ENCODE measurements around the gene BRME1. TPM values are rescaled to one million over a fixed set of nuclear protein-coding genes. Genes with fewer than 3 reads are reported as not detected.

The BRME1 gene
- polyA plus RNA-seq, 1 donor (not counting 4 experiments of a cell fraction or from before 2014, with no cell fraction given): 0.22 TPM

- Histone ChIP-seq H3K4me2 (ENCODE audit: control insufficient read depth, extremely low read depth, insufficient read depth, low read depth, low read length) (no peak overlapping the region), H4K20me1 (ENCODE audit: control insufficient read depth, extremely low read depth, insufficient read depth, low read length) (no peaks in the 10 kb centered on the region), H3K4me1 (ENCODE audit: control insufficient read depth, extremely low read depth, insufficient read depth, low read length) (no peaks in the 10 kb centered on the region), H3K27ac (ENCODE audit: control insufficient read depth, insufficient read depth, low read length) (no peak overlapping the region), H3K27me3 (ENCODE audit: control insufficient read depth, extremely low read depth, insufficient read depth, low read length) (no peaks in the 10 kb centered on the region), H3K79me2 (ENCODE audit: control insufficient read depth, insufficient read depth, low read length) (no peaks in the 10 kb centered on the region), H3K9me1 (ENCODE audit: control insufficient read depth, extremely low read depth, insufficient read depth, low read length) (no peaks in the 10 kb centered on the region), H3K4me3 (ENCODE audit: control insufficient read depth in 2 of 3, extremely low read depth in 1 of 3, insufficient read depth in 2 of 3, low read depth in 1 of 3, low read length in 3 of 3) (no peak overlapping the region), H3K9ac (ENCODE audit: control insufficient read depth, extremely low read depth, insufficient read depth, low read length) (no peak overlapping the region), H3K36me3 (ENCODE audit: control insufficient read depth in 2 of 2, extremely low read depth in 1 of 2, insufficient read depth in 2 of 2, low read length in 2 of 2) (peaks cover 22 to 26% of the 10 kb centered on the region in 2 experiments), H3K9me3 (ENCODE audit: control insufficient read depth, low read depth, low read length) (no peaks in the 10 kb centered on the region), H2AFZ (ENCODE audit: control insufficient read depth, low read length) (no peak overlapping the region)
- peak; percentile 79 for FAIRE-seq
- no peak for DNase-seq (ENCODE audit: low read depth, low spot score)
- no peak for TF ChIP-seq CTCF (optimal IDR thresholded peaks at IDR 0.05 in 1 of 3, IDR thresholded peaks at IDR 0.05 in 1 of 3, conservative IDR thresholded peaks at IDR 0.05 in 1 of 3; ENCODE audit: extremely low read depth in 1 of 3, insufficient read depth in 2 of 3, low read length in 3 of 3)
- no peak for TF ChIP-seq EZH2 (IDR thresholded peaks at IDR 0.05; ENCODE audit: low read length)
- dilution Hi-C loops (cut with MboI; ENCODE audit: extremely low pct_ligation_motif_present, low sequenced_read_pairs): no loop called here
These were observed 15.2 kb upstream of the BRME1 start for GRCh38 chr19:13920940-13921747.

DNA sequence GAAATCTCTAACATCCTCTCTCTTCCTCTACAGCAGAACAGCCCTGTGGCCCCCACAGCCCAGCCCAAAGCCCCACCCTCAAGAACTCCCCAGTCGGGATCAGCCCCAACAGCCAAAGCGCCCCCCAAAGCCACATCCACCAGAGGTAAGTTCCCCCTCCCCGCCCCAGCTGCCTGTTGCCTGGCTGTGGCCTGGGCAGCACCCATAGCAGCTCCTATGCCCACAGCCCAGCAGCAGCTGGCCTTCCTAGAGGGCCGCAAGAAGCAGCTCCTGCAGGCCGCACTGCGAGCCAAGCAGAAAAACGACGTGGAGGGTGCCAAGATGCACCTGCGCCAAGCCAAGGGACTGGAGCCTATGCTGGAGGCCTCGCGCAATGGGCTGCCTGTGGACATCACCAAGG lies 14.6 kb upstream of the BRME1 start:
- FAIRE-seq (no peak), DNase-seq (ENCODE audit: low read depth, low spot score) (no peak)
- Histone ChIP-seq H3K27me3 (ENCODE audit: control insufficient read depth, extremely low read depth, insufficient read depth, low read length) (no peaks in the 10 kb centered on the region), H3K79me2 (ENCODE audit: control insufficient read depth, insufficient read depth, low read length) (no peaks in the 10 kb centered on the region), H3K4me1 (ENCODE audit: control insufficient read depth, extremely low read depth, insufficient read depth, low read length) (no peaks in the 10 kb centered on the region), H3K36me3 (ENCODE audit: control insufficient read depth in 2 of 2, extremely low read depth in 1 of 2, insufficient read depth in 2 of 2, low read length in 2 of 2) (peaks cover 22 to 24% of the 10 kb centered on the region in 2 experiments), H3K4me2 (ENCODE audit: control insufficient read depth, extremely low read depth, insufficient read depth, low read depth, low read length) (no peak overlapping the region), H3K4me3 (ENCODE audit: control insufficient read depth in 2 of 3, extremely low read depth in 1 of 3, insufficient read depth in 2 of 3, low read depth in 1 of 3, low read length in 3 of 3) (no peak overlapping the region), H3K9ac (ENCODE audit: control insufficient read depth, extremely low read depth, insufficient read depth, low read length) (no peak overlapping the region), H3K9me1 (ENCODE audit: control insufficient read depth, extremely low read depth, insufficient read depth, low read length) (no peaks in the 10 kb centered on the region), H4K20me1 (ENCODE audit: control insufficient read depth, extremely low read depth, insufficient read depth, low read length) (no peaks in the 10 kb centered on the region), H3K27ac (ENCODE audit: control insufficient read depth, insufficient read depth, low read length) (no peak overlapping the region), H2AFZ (ENCODE audit: control insufficient read depth, low read length) (no peak overlapping the region), H3K9me3 (ENCODE audit: control insufficient read depth, low read depth, low read length) (no peaks in the 10 kb centered on the region)
- dilution Hi-C loops (cut with MboI; ENCODE audit: extremely low pct_ligation_motif_present, low sequenced_read_pairs): no loop called here
- no peak for TF ChIP-seq CTCF (optimal IDR thresholded peaks at IDR 0.05 in 1 of 3, IDR thresholded peaks at IDR 0.05 in 1 of 3, conservative IDR thresholded peaks at IDR 0.05 in 1 of 3; ENCODE audit: extremely low read depth in 1 of 3, insufficient read depth in 2 of 3, low read length in 3 of 3)
- no peak for TF ChIP-seq EZH2 (IDR thresholded peaks at IDR 0.05; ENCODE audit: low read length)
